Endothelial cell of umbilical vein (primary cell): ENCODE results near the gene TCF7L2.

Experiments used
- EZH2 ChIP-seq: IDR thresholded peaks from 2 replicates; pipeline ENCODE4 v1.6.1; 2012; ENCODE audit warnings: borderline replicate concordance, low read depth, mild to moderate bottlenecking, moderate library complexity, low read length, inconsistent platforms; ENCODE audit not compliant: severe bottlenecking
- TF ChIP-seq, protein P1 (sequence below), 2 donors: IDR thresholded peaks; 1 replicate in 1 of 2; 2 replicates in 1 of 2; pipeline ENCODE4 v1.5.1; 2011; ENCODE audit warnings: low read length in 2 of 2, mild to moderate bottlenecking in 2 of 2, moderate library complexity in 2 of 2, control low read depth in 1 of 2, inconsistent platforms in 1 of 2, low read depth in 1 of 2; ENCODE audit not compliant: insufficient read depth in 1 of 2; ENCODE audit errors: extremely low read depth in 1 of 2

- TF ChIP-seq, protein P1, sequence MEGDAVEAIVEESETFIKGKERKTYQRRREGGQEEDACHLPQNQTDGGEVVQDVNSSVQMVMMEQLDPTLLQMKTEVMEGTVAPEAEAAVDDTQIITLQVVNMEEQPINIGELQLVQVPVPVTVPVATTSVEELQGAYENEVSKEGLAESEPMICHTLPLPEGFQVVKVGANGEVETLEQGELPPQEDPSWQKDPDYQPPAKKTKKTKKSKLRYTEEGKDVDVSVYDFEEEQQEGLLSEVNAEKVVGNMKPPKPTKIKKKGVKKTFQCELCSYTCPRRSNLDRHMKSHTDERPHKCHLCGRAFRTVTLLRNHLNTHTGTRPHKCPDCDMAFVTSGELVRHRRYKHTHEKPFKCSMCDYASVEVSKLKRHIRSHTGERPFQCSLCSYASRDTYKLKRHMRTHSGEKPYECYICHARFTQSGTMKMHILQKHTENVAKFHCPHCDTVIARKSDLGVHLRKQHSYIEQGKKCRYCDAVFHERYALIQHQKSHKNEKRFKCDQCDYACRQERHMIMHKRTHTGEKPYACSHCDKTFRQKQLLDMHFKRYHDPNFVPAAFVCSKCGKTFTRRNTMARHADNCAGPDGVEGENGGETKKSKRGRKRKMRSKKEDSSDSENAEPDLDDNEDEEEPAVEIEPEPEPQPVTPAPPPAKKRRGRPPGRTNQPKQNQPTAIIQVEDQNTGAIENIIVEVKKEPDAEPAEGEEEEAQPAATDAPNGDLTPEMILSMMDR (IDR thresholded peaks at IDR 0.05; ENCODE audit: extremely low read depth in 1 of 2, insufficient read depth in 1 of 2, low read depth in 1 of 2, low read length in 2 of 2), result no peak
- TF ChIP-seq EZH2, result no peak
These were observed 1.6 kb downstream of the TCF7L2 start for GRCh38 chr10:112951359-112952281.
